Naive thymus-derived CD4-positive, alpha-beta T cell (primary cell): Measurements from ENCODE around the gene EYS. TPM values are rescaled to one million over a fixed set of nuclear protein-coding genes. Genes with fewer than 3 reads are reported as not detected.

Source experiments
- ATAC-seq: fragments of 150-1000 bp; cut with Tn5 transposase; 2 replicates; pipeline ENCODE4 v1.10.0; 2021; ENCODE audit warnings: mild to moderate bottlenecking, moderate library complexity
- CTCF ChIA-PET: fragments of 350-600 bp; sonication (Branson Sonifier 250); formaldehyde crosslinking; loops from one replicate; lab custom pipeline; 2021; ENCODE audit warnings: antibody characterized with exemption; lab: Charles Lee
- POLR2A ChIA-PET: fragments of 350-600 bp; sonication (Branson Sonifier 250); formaldehyde crosslinking; loops from one replicate; lab custom pipeline; 2021; ENCODE audit warnings: antibody characterized with exemption, inconsistent platforms; lab: Charles Lee
- DNase-seq, 9 donors: peaks; one replicate each; pipeline versions ENCODE4 v3.0.0 to v3.0.0-alpha.2; 2020 to 2022; ENCODE audit warnings: mixed read lengths in 1 of 9
- H3K27ac ChIP-seq: one replicate; pipeline ENCODE4 v1.7.0; 2013; ENCODE audit warnings: mild to moderate bottlenecking, low read depth, low read length, moderate library complexity
- H3K27me3 ChIP-seq, 2 donors: one replicate each; pipeline ENCODE4 v1.7.0; 2013; ENCODE audit warnings: low read length in 2 of 2, mild to moderate bottlenecking in 2 of 2, moderate library complexity in 2 of 2; ENCODE audit not compliant: control insufficient read depth in 2 of 2, insufficient read depth in 2 of 2
- H3K36me3 ChIP-seq, 3 experiments: 1 replicate in 2 of 3; 2 replicates in 1 of 3; pipeline ENCODE4 v1.7.0; 2013; ENCODE audit warnings: low read length in 3 of 3, mild to moderate bottlenecking in 3 of 3, moderate library complexity in 1 of 3; ENCODE audit not compliant: insufficient read depth in 3 of 3, control insufficient read depth in 2 of 3
- H3K4me1 ChIP-seq, 2 donors: one replicate each; pipeline ENCODE4 v1.7.0; 2013; ENCODE audit warnings: low read length in 2 of 2, mild to moderate bottlenecking in 2 of 2, moderate library complexity in 1 of 2; ENCODE audit not compliant: control insufficient read depth in 2 of 2, insufficient read depth in 2 of 2
- H3K4me3 ChIP-seq: 2 replicates; pipeline ENCODE4 v1.7.0; 2013; ENCODE audit warnings: mild to moderate bottlenecking, low read length
- H3K9me3 ChIP-seq, 3 experiments: 1 replicate in 2 of 3; 2 replicates in 1 of 3; pipeline ENCODE4 v1.7.0; 2013; ENCODE audit warnings: low read length in 3 of 3; ENCODE audit not compliant: control insufficient read depth in 2 of 3
- H3K27ac Mint-ChIP-seq, 9 donors: one replicate each; pipeline ENCODE4 v1.8.0; 2020 to 2022; ENCODE audit warnings: mixed read lengths in 9 of 9, mild to moderate bottlenecking in 8 of 9, moderate library complexity in 5 of 9, inconsistent platforms in 2 of 9
- H3K27me3 Mint-ChIP-seq, 5 donors: one replicate each; pipeline ENCODE4 v1.8.0; 2021 to 2022; ENCODE audit warnings: mixed read lengths in 5 of 5, mild to moderate bottlenecking in 1 of 5
- H3K36me3 Mint-ChIP-seq, 5 donors: one replicate each; pipeline ENCODE4 v1.8.0; 2020 to 2022; ENCODE audit warnings: mixed read lengths in 5 of 5, mild to moderate bottlenecking in 3 of 5, inconsistent platforms in 1 of 5
- H3K4me1 Mint-ChIP-seq, 7 donors: one replicate each; pipeline ENCODE4 v1.8.0; 2020 to 2022; ENCODE audit warnings: mixed read lengths in 7 of 7, mild to moderate bottlenecking in 3 of 7, inconsistent platforms in 1 of 7
- H3K4me3 Mint-ChIP-seq, 10 donors: one replicate each; pipeline ENCODE4 v1.8.0; 2020 to 2022; ENCODE audit warnings: mild to moderate bottlenecking in 10 of 10, mixed read lengths in 10 of 10, moderate library complexity in 6 of 10, inconsistent platforms in 2 of 10
- H3K9me3 Mint-ChIP-seq, 11 donors: one replicate each; pipeline ENCODE4 v1.8.0; 2020 to 2022; ENCODE audit warnings: mixed read lengths in 11 of 11, mild to moderate bottlenecking in 4 of 11, inconsistent platforms in 1 of 11, moderate library complexity in 1 of 11
- intact Hi-C, 2 donors: fragments of 100-400 bp; cut with micrococcal nuclease; formaldehyde crosslinking; loops; one replicate each; pipeline ENCODE4 v1.15.1; 2023
- polyA plus RNA-seq, 2 donors: library from polyadenylated mRNA; unstranded; fragments of 300-500 nt; fragmentation: Illumina TruSeq; gene quantifications; one replicate each; pipeline ENCODE4 v1.2.3, GENCODE V29; 2021
- total RNA-seq, 6 experiments: library from RNA in 5 of 6; stranded (reverse) in 5 of 6; gene quantifications; 1 replicate in 5 of 6; 2 replicates in 1 of 6; pipeline ENCODE4 v1.2.3 and lab custom pipeline; 2021 to 2026

Gene EYS
- total and polyA plus RNA-seq, 7 experiments from 2014 or later = 0.07 to 0.21 (median 0.13) TPM; not detected in 4

DNA sequence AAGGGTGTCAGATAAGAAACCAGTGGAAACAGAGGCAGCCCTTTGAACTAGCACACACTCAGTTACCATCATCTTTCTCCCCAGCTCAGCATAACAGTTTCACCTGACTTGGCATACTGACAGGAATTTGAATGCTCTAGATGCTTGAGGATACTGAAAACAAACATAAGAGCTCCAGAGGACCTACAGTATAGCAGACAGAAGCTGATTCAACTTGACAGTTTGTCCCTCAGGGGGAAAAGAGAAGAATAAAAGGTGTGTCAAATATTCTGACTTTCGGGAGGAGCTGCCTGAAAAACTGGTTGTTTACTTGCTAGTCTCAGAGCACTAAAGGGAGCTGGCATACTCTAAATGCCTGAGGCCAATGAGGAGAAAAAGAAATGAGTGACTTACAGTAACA is 35.1 kb downstream of the EYS start:
- ATAC-seq = no peak
- H3K4me1 ChIP-seq = no peaks in the 10 kb centered on the region

DNA sequence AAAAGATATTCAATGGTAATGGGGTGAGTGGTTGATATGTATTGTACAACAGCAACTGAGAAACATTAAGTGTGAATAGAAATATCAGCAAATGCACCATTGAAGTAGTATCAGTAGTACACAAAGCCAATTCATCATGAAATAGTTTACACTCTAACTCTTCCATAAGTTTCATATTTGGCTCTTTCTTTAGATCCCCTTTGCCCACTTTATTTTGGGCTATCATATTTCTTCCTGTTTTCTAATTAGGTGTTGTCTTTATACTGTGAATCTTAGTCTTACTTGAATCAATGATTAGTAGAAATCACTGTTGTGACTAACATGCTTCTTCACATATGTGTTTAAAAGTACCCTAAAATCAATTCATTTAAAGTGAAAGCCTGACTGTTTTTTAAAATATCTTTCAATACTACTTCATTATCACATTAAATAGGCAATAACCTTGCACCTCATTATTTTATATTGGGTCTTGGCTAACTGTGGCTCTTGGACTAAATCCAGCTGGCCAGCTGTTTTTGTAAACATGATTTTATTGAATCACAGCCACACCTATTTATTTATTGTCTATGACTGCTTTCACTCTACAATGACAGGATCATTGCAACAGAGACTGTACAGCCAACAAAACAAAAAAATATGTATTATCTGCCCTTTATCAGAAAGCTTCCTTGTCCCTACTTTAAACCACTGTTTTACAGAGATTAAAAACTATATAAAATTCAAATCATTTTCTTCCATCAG is 38.9 kb downstream of the EYS start:
- Histone ChIP-seq H3K4me1 (no peaks in the 10 kb centered on the region), H3K36me3 (no peaks in the 10 kb centered on the region), H3K27me3 (no peaks in the 10 kb centered on the region), H3K4me3 (no peak overlapping the region), H3K27ac (no peak overlapping the region), H3K9me3 (no peaks in the 10 kb centered on the region)
- Mint-ChIP-seq H3K4me1 (no peaks in the 10 kb centered on the region), H3K4me3 (no peak overlapping the region), H3K36me3 (peaks cover 0 to 3% (median 0%) of the 10 kb centered on the region in 5 donors), H3K9me3 (peaks cover 3 to 29% (median 9%) of the 10 kb centered on the region in 11 donors), H3K27ac (no peak overlapping the region), H3K27me3 (no peaks in the 10 kb centered on the region)
- intact Hi-C loops = no loop called here
- ChIA-PET POLR2A (no interaction called here), CTCF (no interaction called here)
- DNase-seq (no peak), ATAC-seq (no peak)

More for the DNA sequence above, 35.1 kb downstream of the EYS start:
- Histone ChIP-seq H3K9me3 (no peaks in the 10 kb centered on the region), H3K4me3 (no peak overlapping the region), H3K36me3 (no peaks in the 10 kb centered on the region), H3K27ac (no peak overlapping the region), H3K27me3 (no peaks in the 10 kb centered on the region)
- ChIA-PET POLR2A (no interaction called here), CTCF (no interaction called here)
- intact Hi-C loops = no loop called here
- no peak overlapping the region for H3K4me3 Mint-ChIP-seq
- H3K27ac Mint-ChIP-seq = no peak overlapping the region
- H3K4me1 Mint-ChIP-seq = no peaks in the 10 kb centered on the region
- H3K36me3 Mint-ChIP-seq = no peaks in the 10 kb centered on the region
- DNase-seq = no peak
- peaks cover 7 to 38% (median 15%) of the 10 kb centered on the region in 11 donors for H3K9me3 Mint-ChIP-seq
- no peaks in the 10 kb centered on the region for H3K27me3 Mint-ChIP-seq

DNA sequence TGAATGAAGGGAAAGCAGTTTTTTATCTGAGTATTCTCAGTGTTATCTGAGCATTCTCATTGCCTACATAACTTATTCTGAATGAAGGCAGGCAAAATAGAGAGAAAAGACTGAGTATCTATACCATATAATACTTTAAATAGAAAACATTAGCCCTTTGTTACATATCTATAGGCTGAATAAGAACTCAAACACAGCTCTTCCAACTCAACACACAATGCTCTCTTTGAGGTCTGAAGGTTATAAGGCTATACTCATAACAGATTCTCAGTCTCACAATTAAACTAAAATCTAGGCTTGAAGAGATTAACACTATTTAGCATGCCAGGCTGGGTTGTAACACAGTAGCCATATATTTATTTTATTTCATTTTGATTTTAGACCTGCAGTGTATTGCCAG is 56.9 kb downstream of the EYS start:
- DNase-seq (no peak), ATAC-seq (no peak)
- Histone ChIP-seq H3K27ac (no peak overlapping the region), H3K27me3 (no peaks in the 10 kb centered on the region), H3K4me3 (no peak overlapping the region), H3K9me3 (no peaks in the 10 kb centered on the region), H3K36me3 (no peaks in the 10 kb centered on the region), H3K4me1 (no peaks in the 10 kb centered on the region)
- Mint-ChIP-seq H3K4me3 (no peak overlapping the region), H3K27me3 (no peaks in the 10 kb centered on the region), H3K4me1 (no peaks in the 10 kb centered on the region), H3K36me3 (no peaks in the 10 kb centered on the region), H3K9me3 (peaks cover 0 to 35% (median 4%) of the 10 kb centered on the region in 11 donors), H3K27ac (no peak overlapping the region)
- POLR2A ChIA-PET = interaction anchor here (0.5 kb wide), 1 partner anchor 62 kb away, joined by 3 read pairs; no protein-coding TSS in a partner anchor
- intact Hi-C loops = no loop called here
- CTCF ChIA-PET = no interaction called here

DNA sequence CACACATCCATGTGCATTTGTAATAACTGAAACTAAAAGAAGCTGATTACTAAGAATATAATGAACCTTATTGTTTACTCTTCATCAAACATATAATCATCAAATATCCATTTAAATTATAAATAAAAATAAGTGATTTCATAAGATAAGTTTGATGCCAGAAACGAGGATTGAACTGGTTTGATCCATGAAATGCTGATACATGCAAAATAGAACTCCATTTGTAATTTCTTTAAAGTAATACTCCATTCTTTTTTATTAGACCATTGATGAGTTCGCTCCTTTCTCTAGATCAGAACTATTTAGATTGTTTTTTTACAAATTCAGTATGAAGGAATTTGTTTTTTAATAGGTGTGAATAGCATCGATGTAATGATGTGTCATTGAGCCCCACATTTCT is 57.6 kb downstream of the EYS start:
- no peak overlapping the region for H3K27ac ChIP-seq
- H3K4me1 Mint-ChIP-seq = no peaks in the 10 kb centered on the region
- CTCF ChIA-PET = no interaction called here
- H3K4me3 Mint-ChIP-seq = no peak overlapping the region
- no peaks in the 10 kb centered on the region for H3K36me3 ChIP-seq
- peaks cover 0 to 35% (median 4%) of the 10 kb centered on the region in 11 donors for H3K9me3 Mint-ChIP-seq
- H3K27me3 ChIP-seq = no peaks in the 10 kb centered on the region
- no peaks in the 10 kb centered on the region for H3K36me3 Mint-ChIP-seq
- intact Hi-C loops = no loop called here
- H3K27ac Mint-ChIP-seq = no peak overlapping the region
- no peaks in the 10 kb centered on the region for H3K27me3 Mint-ChIP-seq
- no peaks in the 10 kb centered on the region for H3K9me3 ChIP-seq
- DNase-seq = no peak
- no peak overlapping the region for H3K4me3 ChIP-seq
- no peak for ATAC-seq
- POLR2A ChIA-PET = no interaction called here
- no peaks in the 10 kb centered on the region for H3K4me1 ChIP-seq

DNA sequence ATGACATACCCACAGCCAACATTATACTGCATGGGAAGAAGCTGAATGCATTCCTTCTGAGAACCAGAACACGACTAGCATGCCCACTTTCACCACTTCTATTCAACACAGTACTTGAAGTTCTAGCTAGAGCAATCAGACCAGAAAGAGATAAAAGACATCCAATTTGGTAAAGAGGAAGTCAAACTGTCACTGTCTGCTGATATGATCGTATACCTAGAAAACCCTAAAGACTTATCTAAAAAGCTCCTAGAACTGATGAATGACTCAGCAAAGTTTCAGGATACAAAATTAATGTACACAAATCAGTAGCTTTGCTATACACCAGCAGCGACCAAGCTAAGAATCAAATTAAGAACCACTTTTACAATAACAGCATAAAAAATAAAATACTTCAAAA is 60.5 kb downstream of the EYS start:
- no peak overlapping the region for H3K27ac Mint-ChIP-seq
- no peaks in the 10 kb centered on the region for H3K36me3 Mint-ChIP-seq
- no peaks in the 10 kb centered on the region for H3K27me3 Mint-ChIP-seq
- Histone ChIP-seq H3K36me3 (no peaks in the 10 kb centered on the region), H3K4me3 (no peak overlapping the region), H3K27me3 (no peaks in the 10 kb centered on the region), H3K4me1 (no peaks in the 10 kb centered on the region), H3K9me3 (peaks cover 0 to 7% (median 0%) of the 10 kb centered on the region in 3 experiments), H3K27ac (no peak overlapping the region)
- H3K9me3 Mint-ChIP-seq = peaks cover 0 to 34% (median 10%) of the 10 kb centered on the region in 11 donors
- intact Hi-C loops = no loop called here
- H3K4me1 Mint-ChIP-seq = no peaks in the 10 kb centered on the region
- CTCF ChIA-PET = no interaction called here
- DNase-seq (no peak), ATAC-seq (no peak)
- no peak overlapping the region for H3K4me3 Mint-ChIP-seq
- POLR2A ChIA-PET = no interaction called here

DNA sequence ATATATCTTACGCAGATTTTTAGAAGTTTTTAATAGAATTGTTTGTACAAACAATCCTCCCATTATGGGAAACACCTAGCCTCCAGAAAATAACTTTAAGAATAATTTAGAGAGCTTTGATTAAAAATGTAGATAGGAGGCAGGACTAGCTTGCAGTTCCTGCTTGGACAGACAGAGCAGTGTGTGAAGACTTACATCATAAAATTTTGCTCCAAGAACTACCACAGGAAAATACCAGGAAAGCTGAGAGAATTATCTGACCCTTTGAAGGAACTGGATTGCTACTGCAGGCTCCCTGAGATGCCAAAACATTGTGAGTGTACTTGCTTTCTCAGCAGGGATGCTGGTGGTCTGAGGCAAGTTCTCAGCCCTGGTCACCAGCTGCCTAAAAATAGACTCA is 64.2 kb downstream of the EYS start:
- H3K36me3 Mint-ChIP-seq = no peaks in the 10 kb centered on the region
- CTCF ChIA-PET = no interaction called here
- POLR2A ChIA-PET = no interaction called here
- no peak overlapping the region for H3K4me3 ChIP-seq
- intact Hi-C loops = no loop called here
- no peaks in the 10 kb centered on the region for H3K4me1 Mint-ChIP-seq
- H3K27ac ChIP-seq = no peak overlapping the region
- H3K27ac Mint-ChIP-seq = no peak overlapping the region
- H3K27me3 Mint-ChIP-seq = no peaks in the 10 kb centered on the region
- H3K4me3 Mint-ChIP-seq = no peak overlapping the region
- H3K9me3 ChIP-seq = peaks cover 0 to 7% (median 0%) of the 10 kb centered on the region in 3 experiments
- no peaks in the 10 kb centered on the region for H3K36me3 ChIP-seq
- ATAC-seq (no peak), DNase-seq (no peak)
- peaks cover 0 to 30% (median 13%) of the 10 kb centered on the region in 11 donors for H3K9me3 Mint-ChIP-seq
- H3K4me1 ChIP-seq = no peaks in the 10 kb centered on the region
- H3K27me3 ChIP-seq = no peaks in the 10 kb centered on the region
